ENCODE results near the gene CDH23.

The CDH23 gene

DNA sequence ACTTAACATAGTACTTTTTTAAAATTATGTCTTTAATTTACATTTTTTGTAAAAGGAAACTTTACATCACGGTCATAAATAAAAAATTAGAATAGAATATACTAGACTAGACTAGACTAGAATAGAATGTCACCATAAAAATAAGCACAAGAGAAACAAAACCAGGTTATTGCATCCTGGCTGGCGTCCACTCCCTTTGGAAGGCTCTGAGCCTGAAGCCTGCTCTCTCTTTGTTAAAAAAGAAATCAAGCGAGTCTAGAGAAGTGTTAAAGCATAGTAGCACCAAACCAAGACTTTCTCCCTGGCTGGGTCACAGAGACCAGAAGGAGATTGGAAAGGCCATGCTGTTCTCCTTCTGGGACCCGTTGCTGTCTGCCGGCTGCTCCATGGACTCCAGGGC, 218.2 kb downstream of the CDH23 start:
- DNase-seq (ENCODE audit: low read depth, low spot score), result no peak
- Histone ChIP-seq H3K9me3 (ENCODE audit: insufficient read depth, low read length) (no peaks in the 10 kb centered on the region), H3K4me3 (ENCODE audit: insufficient read length, low read depth) (no peak overlapping the region), H3K27me3 (ENCODE audit: insufficient read depth, insufficient read length) (no peaks in the 10 kb centered on the region), H3K4me1 (ENCODE audit: insufficient read depth, insufficient read length) (peaks cover 9% of the 10 kb centered on the region), H3K9ac (ENCODE audit: insufficient read length, low read depth) (no peak overlapping the region), H3K36me3 (ENCODE audit: insufficient read depth, insufficient read length, low read length) (no peaks in the 10 kb centered on the region)
- TF ChIP-seq ZNF274 (IDR thresholded peaks at IDR 0.05; ENCODE audit: low read depth, low read length), result no peak
- TF ChIP-seq YY1 (IDR thresholded peaks at IDR 0.05; ENCODE audit: insufficient read depth, insufficient read length), result no peak
- no peak for TF ChIP-seq SUZ12 (IDR thresholded peaks at IDR 0.05; ENCODE audit: extremely low read depth, insufficient read depth, insufficient read length)

DNA sequence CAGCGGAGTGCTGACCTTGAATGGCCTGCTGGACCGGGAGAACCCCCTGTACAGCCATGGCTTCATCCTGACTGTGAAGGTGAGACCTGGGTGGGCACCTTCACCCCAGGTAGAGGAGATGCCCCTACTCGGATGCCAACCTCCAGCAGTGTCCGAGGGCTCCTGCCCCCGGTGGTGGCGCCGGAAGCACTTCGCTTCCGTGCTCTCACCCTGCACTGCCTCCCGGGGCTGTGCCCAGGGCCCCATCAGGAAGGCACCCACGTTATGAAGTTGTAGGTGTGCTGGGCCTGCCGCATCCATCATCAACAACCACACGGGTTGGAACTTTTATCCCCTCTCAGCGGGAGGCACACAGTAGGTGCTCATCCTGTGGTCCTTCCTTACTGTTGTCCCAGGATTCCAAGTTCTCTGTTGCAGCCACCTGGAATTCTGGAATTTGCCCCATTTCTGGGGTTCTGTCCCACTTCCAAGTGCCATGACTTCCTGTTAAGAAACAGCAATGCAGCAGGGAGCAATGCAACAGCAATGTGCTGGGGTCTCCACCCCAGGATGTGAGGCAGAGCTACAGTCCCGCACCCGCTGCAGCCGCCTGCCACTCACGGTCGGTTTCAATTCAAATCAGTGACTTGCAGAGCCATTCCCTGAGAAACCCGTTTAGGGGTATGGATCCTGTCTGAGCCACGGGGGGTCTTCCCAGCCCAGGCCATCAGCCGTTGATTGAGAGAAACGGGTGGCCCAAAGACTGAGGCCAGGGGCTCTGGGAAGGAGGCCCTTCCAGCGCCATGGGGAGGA, 219.0 kb downstream of the CDH23 start:
- no peak for DNase-seq (ENCODE audit: low read depth, low spot score)
- H3K27me3 ChIP-seq (ENCODE audit: insufficient read depth, insufficient read length), result no peaks in the 10 kb centered on the region
- H3K4me1 ChIP-seq (ENCODE audit: insufficient read depth, insufficient read length), result peaks cover 17% of the 10 kb centered on the region
- no peaks in the 10 kb centered on the region for H3K36me3 ChIP-seq (ENCODE audit: insufficient read depth, insufficient read length, low read length)
- H3K4me3 ChIP-seq (ENCODE audit: insufficient read length, low read depth), result no peak overlapping the region
- no peak overlapping the region for H3K9ac ChIP-seq (ENCODE audit: insufficient read length, low read depth)
- H3K9me3 ChIP-seq (ENCODE audit: insufficient read depth, low read length), result no peaks in the 10 kb centered on the region
- TF ChIP-seq YY1 (IDR thresholded peaks at IDR 0.05; ENCODE audit: insufficient read depth, insufficient read length), result no peak

DNA sequence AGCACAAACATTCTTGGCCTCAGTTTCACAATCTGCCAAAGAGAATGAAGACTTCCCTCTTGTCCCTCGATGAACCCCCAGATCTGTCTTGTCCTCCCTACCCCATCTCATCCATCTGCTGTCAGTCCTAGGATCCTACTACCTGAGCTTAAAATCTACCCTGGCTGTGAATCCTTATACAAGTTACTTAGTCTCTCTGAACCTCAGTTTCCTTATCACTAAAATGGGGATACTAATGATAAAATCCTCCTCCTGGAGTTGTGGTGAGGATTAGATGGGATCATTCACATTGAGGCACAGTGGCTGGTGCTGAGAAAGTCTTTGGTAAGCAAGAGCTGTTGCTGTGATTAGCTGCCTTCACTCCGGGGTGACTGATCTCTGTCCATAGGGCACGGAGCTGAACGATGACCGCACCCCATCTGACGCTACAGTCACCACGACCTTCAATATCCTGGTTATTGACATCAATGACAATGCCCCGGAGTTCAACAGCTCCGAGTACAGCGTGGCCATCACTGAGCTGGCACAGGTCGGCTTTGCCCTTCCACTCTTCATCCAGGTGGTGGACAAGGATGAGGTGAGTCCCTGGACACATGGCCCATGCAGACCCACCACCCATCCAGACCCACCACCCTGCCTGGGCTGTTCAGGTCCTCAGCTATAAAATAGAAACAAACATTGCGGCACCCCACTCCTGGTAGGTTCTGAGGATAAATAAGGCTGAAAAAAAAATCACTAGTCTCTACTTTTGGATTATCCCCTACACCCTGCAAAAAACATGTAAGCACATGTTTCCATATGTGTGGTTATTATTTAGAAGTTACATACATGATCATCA, 220.3 kb downstream of the CDH23 start:
- Histone ChIP-seq H3K27me3 (ENCODE audit: insufficient read depth, insufficient read length) (no peaks in the 10 kb centered on the region), H3K36me3 (ENCODE audit: insufficient read depth, insufficient read length, low read length) (no peaks in the 10 kb centered on the region), H3K9ac (ENCODE audit: insufficient read length, low read depth) (no peak overlapping the region), H3K4me1 (ENCODE audit: insufficient read depth, insufficient read length) (peaks cover 20% of the 10 kb centered on the region), H3K4me3 (ENCODE audit: insufficient read length, low read depth) (no peak overlapping the region), H3K9me3 (ENCODE audit: insufficient read depth, low read length) (no peaks in the 10 kb centered on the region)
- TF ChIP-seq YY1 (IDR thresholded peaks at IDR 0.05; ENCODE audit: insufficient read depth, insufficient read length), result no peak
- TF ChIP-seq SUZ12 (IDR thresholded peaks at IDR 0.05; ENCODE audit: extremely low read depth, insufficient read depth, insufficient read length), result no peak
- no peak for TF ChIP-seq ZNF274 (IDR thresholded peaks at IDR 0.05; ENCODE audit: low read depth, low read length)
- no peak for DNase-seq (ENCODE audit: low read depth, low spot score)

DNA sequence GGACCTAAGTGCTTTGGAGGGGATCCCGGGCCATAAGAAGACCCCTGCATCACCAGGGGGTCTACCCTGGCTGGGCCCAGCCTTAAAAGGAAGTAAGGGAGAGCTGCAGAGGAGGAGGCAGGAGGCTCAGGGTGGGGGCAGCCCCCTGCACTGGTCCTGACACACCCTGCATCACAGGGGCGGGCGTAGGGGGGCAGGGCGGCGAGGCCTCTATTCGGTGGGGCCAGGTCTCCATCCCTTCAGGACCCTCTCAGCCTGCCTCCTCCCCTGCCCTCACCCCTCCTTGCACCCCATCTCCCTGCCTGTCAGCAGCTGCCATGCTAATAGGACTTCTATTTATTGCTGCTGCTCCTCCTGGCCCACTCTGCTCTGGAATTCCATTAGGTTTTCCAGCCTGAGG, 221.5 kb downstream of the CDH23 start:
- Histone ChIP-seq H3K27me3 (ENCODE audit: insufficient read depth, insufficient read length) (no peaks in the 10 kb centered on the region), H3K9me3 (ENCODE audit: insufficient read depth, low read length) (no peaks in the 10 kb centered on the region), H3K9ac (ENCODE audit: insufficient read length, low read depth) (peak overlapping the region; percentile 16), H3K4me1 (ENCODE audit: insufficient read depth, insufficient read length) (peaks cover 25% of the 10 kb centered on the region), H3K36me3 (ENCODE audit: insufficient read depth, insufficient read length, low read length) (no peaks in the 10 kb centered on the region), H3K4me3 (ENCODE audit: insufficient read length, low read depth) (no peak overlapping the region)
- no peak for TF ChIP-seq YY1 (IDR thresholded peaks at IDR 0.05; ENCODE audit: insufficient read depth, insufficient read length)
- TF ChIP-seq ZNF274 (IDR thresholded peaks at IDR 0.05; ENCODE audit: low read depth, low read length), result no peak
- no peak for TF ChIP-seq SUZ12 (IDR thresholded peaks at IDR 0.05; ENCODE audit: extremely low read depth, insufficient read depth, insufficient read length)
- no peak for DNase-seq (ENCODE audit: low read depth, low spot score)

DNA sequence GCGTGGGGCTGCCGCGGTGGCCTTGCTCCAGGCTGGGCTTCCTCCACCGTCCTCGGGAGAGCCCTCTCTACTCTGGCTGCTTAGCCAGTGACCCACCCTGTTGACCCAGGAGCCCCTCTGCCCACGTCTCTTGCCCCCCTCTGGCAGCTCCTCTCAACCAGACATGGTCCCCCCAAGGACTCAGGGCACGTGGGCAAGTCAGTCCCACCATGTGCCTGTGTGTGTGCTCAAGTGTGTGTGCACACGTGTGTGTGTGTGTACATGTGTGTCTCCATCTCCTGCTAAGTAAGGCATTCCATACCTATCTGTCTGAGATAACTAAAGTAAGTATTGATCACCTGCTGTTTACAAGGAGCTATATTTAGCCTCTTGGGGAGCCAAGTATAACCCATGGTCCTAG, 221.9 kb downstream of the CDH23 start:
- H3K36me3 ChIP-seq (ENCODE audit: insufficient read depth, insufficient read length, low read length), result no peaks in the 10 kb centered on the region
- H3K9ac ChIP-seq (ENCODE audit: insufficient read length, low read depth), result peak overlapping the region; percentile 16
- no peak overlapping the region for H3K4me3 ChIP-seq (ENCODE audit: insufficient read length, low read depth)
- peaks cover 26% of the 10 kb centered on the region for H3K4me1 ChIP-seq (ENCODE audit: insufficient read depth, insufficient read length)
- no peak for DNase-seq (ENCODE audit: low read depth, low spot score)
- H3K9me3 ChIP-seq (ENCODE audit: insufficient read depth, low read length), result no peaks in the 10 kb centered on the region
- no peaks in the 10 kb centered on the region for H3K27me3 ChIP-seq (ENCODE audit: insufficient read depth, insufficient read length)
- TF ChIP-seq ZNF274 (IDR thresholded peaks at IDR 0.05; ENCODE audit: low read depth, low read length) (no peak), SUZ12 (IDR thresholded peaks at IDR 0.05; ENCODE audit: extremely low read depth, insufficient read depth, insufficient read length) (no peak), YY1 (IDR thresholded peaks at IDR 0.05; ENCODE audit: insufficient read depth, insufficient read length) (no peak)

DNA sequence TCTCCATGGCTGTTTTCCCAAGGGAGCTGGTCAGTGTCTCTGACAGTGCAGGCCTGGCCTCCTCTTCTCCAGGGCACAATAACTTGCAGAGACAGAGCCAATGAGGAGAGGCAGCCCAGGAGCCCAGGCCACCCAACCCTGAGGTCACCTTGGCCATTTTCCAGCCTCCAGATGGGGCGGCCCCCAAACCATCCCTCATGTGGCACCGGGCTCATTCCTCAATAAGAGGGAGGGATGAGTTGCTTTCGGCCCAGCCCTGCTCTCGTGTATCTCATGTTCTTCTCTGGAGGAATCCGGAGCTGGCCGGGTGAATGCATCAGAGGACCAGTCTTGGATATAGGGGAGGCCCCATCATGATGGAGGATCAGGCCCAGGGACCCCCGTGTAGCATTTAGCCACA, 223.9 kb downstream of the CDH23 start:
- Histone ChIP-seq H3K9me3 (ENCODE audit: insufficient read depth, low read length) (no peaks in the 10 kb centered on the region), H3K9ac (ENCODE audit: insufficient read length, low read depth) (peak overlapping the region; percentile 74), H3K4me3 (ENCODE audit: insufficient read length, low read depth) (no peak overlapping the region), H3K4me1 (ENCODE audit: insufficient read depth, insufficient read length) (peaks cover 26% of the 10 kb centered on the region), H3K36me3 (ENCODE audit: insufficient read depth, insufficient read length, low read length) (no peaks in the 10 kb centered on the region), H3K27me3 (ENCODE audit: insufficient read depth, insufficient read length) (no peaks in the 10 kb centered on the region)
- no peak for DNase-seq (ENCODE audit: low read depth, low spot score)
- TF ChIP-seq YY1 (IDR thresholded peaks at IDR 0.05; ENCODE audit: insufficient read depth, insufficient read length) (no peak), ZNF274 (IDR thresholded peaks at IDR 0.05; ENCODE audit: low read depth, low read length) (no peak), SUZ12 (IDR thresholded peaks at IDR 0.05; ENCODE audit: extremely low read depth, insufficient read depth, insufficient read length) (no peak)

Data from NT2/D1 (cell line).